Peyer's patch (tissue), 4 donors: ENCODE measurements around the gene THBS1.

Experiments used
- POLR2A ChIP-seq, 2 donors: fragments of 450-650 bp; IDR thresholded peaks; one replicate each; pipeline ENCODE4 v1.5.1; 2017; ENCODE audit warnings: antibody characterized with exemption in 2 of 2, mild to moderate bottlenecking in 2 of 2, moderate library complexity in 2 of 2
- TF ChIP-seq, protein P1 (sequence below), 6 experiments: fragments of 450-650 bp in 4 of 6; fragments of 200-600 bp in 2 of 6; sonication (generic) in 1 of 6; IDR thresholded peaks; one replicate each; pipeline ENCODE4 v1.5.1; 2017 to 2019; ENCODE audit warnings: antibody characterized with exemption in 6 of 6, mild to moderate bottlenecking in 3 of 6, moderate library complexity in 1 of 6

- TF ChIP-seq, protein P1, sequence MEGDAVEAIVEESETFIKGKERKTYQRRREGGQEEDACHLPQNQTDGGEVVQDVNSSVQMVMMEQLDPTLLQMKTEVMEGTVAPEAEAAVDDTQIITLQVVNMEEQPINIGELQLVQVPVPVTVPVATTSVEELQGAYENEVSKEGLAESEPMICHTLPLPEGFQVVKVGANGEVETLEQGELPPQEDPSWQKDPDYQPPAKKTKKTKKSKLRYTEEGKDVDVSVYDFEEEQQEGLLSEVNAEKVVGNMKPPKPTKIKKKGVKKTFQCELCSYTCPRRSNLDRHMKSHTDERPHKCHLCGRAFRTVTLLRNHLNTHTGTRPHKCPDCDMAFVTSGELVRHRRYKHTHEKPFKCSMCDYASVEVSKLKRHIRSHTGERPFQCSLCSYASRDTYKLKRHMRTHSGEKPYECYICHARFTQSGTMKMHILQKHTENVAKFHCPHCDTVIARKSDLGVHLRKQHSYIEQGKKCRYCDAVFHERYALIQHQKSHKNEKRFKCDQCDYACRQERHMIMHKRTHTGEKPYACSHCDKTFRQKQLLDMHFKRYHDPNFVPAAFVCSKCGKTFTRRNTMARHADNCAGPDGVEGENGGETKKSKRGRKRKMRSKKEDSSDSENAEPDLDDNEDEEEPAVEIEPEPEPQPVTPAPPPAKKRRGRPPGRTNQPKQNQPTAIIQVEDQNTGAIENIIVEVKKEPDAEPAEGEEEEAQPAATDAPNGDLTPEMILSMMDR (IDR thresholded peaks at IDR 0.05): no peak
- TF ChIP-seq POLR2A (IDR thresholded peaks at IDR 0.05): no peak
These were observed 57.2 kb downstream of the THBS1 start for GRCh38 chr15:39638041-39638440.
